Fibroblast of skin of right quadriceps (primary cell): ENCODE data around the gene CCDC32.
A peak's percentile ranks its signal among the peaks of the same experiment; 100 is the strongest.

Experiments
- DNase-seq: peaks from one replicate; pipeline ENCODE4 v3.0.0-alpha.2; 2013

The CCDC32 gene

GRCh38 chr15:40565333-40566238 lies 744 bp upstream of the CCDC32 start:
- no peak for DNase-seq

- DNase-seq: no peak
These were observed 1.4 kb downstream of the CCDC32 start for GRCh38 chr15:40563426-40563825.

- DNase-seq: no peak
These were observed 2.2 kb downstream of the CCDC32 start for GRCh38 chr15:40562691-40563090.

- DNase-seq: no peak
These were observed 5.7 kb downstream of the CCDC32 start for GRCh38 chr15:40558952-40559742.

DNA sequence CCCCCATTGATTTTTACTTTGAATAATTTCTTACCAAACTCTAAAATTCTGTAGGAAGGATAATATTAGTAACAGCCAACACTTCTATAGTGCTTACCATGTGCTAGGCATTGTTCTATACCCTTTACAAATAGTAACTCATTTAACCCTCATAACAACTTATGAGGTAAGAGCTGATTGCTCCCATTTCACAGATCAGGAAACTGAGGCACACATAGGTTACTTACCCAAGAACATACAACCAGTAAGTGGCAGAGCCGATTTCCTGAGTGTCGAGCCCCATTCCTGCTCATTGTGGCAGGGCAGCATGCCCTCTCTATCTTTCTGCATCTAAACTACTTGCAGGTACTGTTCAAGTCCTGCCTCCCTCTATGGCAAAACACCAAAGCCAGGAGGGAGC lies 9.0 kb downstream of the CCDC32 start:
- DNase-seq: no peak

DNA sequence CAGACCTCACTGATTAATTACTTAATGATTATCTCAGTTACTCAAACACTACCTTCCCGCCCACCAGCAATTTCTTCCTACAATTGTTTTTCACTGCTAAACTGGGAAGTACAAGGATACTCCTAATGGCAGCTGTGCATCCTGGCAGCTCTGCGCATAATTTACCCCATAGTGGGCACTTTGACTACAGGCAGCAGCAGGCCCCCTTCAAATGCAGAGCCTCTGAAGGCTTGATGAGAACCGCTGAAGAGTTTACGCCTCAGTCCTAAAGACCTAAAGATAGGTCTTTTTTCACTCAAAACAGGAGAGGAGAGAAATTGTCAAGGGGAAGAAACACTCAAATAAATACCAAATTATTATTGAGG lies 10.7 kb downstream of the CCDC32 start:
- DNase-seq: no peak

DNA sequence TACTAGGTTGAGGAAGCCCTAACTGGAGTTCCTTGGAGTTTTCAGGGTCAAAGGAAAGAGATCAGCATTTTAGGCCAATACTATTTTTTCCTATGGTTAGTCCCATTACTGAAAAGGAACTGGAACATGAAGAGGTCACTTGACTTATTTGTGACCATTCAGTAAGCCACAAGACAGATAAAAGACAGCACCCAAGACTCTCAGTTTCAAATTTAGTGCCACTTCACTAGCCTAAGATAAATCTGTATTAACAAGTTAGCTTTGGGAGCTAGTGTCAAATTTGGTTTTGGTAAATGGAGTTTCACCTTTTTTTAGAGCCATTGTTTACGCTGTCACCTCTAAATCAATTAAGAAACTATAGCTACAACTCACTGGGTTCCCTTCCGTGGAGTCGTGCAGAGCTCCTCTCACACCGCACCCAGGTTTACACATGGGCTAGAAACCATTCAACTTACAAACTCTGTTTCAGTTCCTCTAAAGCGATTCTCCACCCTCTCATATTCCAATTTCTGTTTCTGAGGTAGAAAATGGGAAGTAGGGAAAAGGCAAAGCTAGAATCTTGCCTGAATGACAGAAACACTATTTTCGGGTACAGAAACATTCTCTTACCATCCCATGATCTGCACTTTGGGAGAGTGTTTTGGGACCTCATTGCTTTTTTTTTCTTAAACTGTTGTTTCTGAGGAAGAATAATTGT lies 14.4 kb downstream of the CCDC32 start:
- DNase-seq: no peak

DNA sequence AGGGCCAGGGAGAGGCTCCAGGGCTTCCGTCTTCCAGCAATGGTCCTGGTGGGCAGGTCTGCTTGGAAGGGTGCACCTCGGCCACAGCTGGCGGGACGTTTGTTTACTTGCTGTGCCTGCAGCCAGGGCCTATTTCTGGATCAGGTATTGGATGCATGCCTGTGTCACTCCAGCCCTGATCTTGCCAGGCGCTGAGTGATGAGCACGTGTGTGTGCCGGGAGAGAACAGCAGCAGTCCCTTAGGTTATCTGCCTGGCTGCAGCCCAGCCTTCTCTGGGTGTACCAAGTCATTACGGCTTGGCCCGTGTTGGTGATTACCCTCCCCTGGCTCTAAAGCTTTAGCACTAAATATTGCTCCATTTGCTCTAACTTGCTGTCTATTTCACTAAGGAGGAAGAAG lies 14.9 kb downstream of the CCDC32 start:
- DNase-seq: no peak

GRCh38 chr15:40548610-40549009 lies 16.2 kb downstream of the CCDC32 start:
- no peak for DNase-seq

GRCh38 chr15:40545457-40545856 lies 19.4 kb downstream of the CCDC32 start:
- no peak for DNase-seq

- no peak for DNase-seq
These were observed 21.1 kb downstream of the CCDC32 start for GRCh38 chr15:40543631-40544294.

GRCh38 chr15:40543082-40543481 lies 21.8 kb downstream of the CCDC32 start:
- no peak for DNase-seq

DNA sequence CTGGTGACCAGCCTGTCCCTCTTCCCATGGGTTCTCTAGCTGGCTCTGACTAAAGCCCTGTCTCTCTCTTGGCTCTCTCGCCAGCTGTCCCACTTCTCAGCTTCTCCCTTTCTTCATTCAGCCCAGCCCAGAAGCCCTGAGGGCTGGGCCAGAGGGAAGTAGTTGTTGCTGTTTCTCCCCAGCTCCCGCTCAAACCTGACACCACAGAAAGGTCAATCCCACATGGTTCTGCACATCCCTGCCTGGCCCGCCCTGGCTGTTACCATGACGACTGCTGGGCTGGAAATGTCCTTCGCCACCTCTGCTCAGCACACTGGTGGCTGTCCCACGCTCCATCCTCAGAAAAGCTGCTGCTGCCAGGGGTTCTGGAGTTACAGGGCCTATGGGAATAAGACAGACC lies 25.9 kb downstream of the CCDC32 start:
- DNase-seq: no peak

- DNase-seq: peak; percentile 45
These were observed 28.3 kb downstream of the CCDC32 start for GRCh38 chr15:40536501-40536900.

- DNase-seq: no peak
These were observed 30.5 kb downstream of the CCDC32 start for GRCh38 chr15:40534371-40534770.

GRCh38 chr15:40533763-40534364 lies 31.0 kb downstream of the CCDC32 start:
- no peak for DNase-seq

DNA sequence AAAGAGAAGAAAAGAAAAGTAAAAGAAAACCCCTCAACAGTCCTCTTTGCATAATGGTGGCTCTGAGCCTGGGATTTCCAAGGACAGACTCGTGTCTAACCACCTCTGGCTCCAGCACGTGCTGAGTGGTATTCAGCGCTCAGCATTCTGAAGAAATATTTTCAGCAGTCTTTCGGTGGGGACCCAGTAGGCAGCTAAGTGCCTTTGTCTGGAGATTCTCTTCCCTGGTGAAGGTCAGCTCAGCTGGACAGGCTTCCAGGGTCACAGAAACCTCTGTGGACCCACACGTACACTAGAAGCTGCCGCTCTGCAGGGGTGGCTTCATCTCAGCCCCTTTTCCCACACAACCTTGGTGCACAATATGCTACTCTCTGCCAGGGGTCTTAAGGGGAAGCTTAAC lies 36.0 kb downstream of the CCDC32 start:
- DNase-seq: no peak

- no peak for DNase-seq
These were observed 39.0 kb downstream of the CCDC32 start for GRCh38 chr15:40525855-40526254.

- DNase-seq: no peak
These were observed 41.2 kb downstream of the CCDC32 start for GRCh38 chr15:40523611-40524010.

- no peak for DNase-seq
These were observed 48.5 kb downstream of the CCDC32 start for GRCh38 chr15:40516322-40516721.

GRCh38 chr15:40513609-40514008 lies 51.2 kb downstream of the CCDC32 start:
- no peak for DNase-seq

GRCh38 chr15:40512440-40512839 lies 52.4 kb downstream of the CCDC32 start:
- DNase-seq: no peak
